ENCODE data around the gene ATP1A3. TPM values are rescaled to one million over a fixed set of nuclear protein-coding genes. Genes with fewer than 3 reads are reported as not detected.

The ATP1A3 gene
- total RNA-seq, 4 donors from 2014 or later, result not detected

- 25 to 41% methylated on average over 9 to 15 of the region's 15 CpGs for WGBS, 2 donors
- TF ChIP-seq POLR2A (IDR thresholded peaks at IDR 0.05) (no peak), CTCF (IDR thresholded peaks at IDR 0.05) (no peak)
- intact Hi-C loops (cut with DNase I; ENCODE audit: low total_unique reads), result no loop called here
- no peak for DNase-seq (ENCODE audit: low spot score in 2 of 2)
- H3K4me3 ChIP-seq (ENCODE audit: low read depth, poor library complexity, severe bottlenecking), result no peak overlapping the region
Observed at GRCh38 chr19:41991025-41991424, 3.0 kb downstream of the ATP1A3 start.

- WGBS, 2 donors, result 68 to 94% methylated on average over 2 of the region's 2 CpGs
- intact Hi-C loops (cut with DNase I; ENCODE audit: low total_unique reads), result no loop called here
- H3K4me3 ChIP-seq (ENCODE audit: low read depth, poor library complexity, severe bottlenecking), result no peak overlapping the region
- TF ChIP-seq POLR2A (IDR thresholded peaks at IDR 0.05) (no peak), CTCF (IDR thresholded peaks at IDR 0.05) (no peak)
- DNase-seq (ENCODE audit: low spot score in 2 of 2), result no peak
Observed at GRCh38 chr19:41990615-41991014, 3.4 kb downstream of the ATP1A3 start.

GRCh38 chr19:41990028-41990427, 4.0 kb downstream of the ATP1A3 start:
- 88 to 89% methylated on average over 4 of the region's 4 CpGs for whole genome bisulfite sequencing, 2 donors
- no peak for TF ChIP-seq CTCF (IDR thresholded peaks at IDR 0.05)
- no peak for TF ChIP-seq POLR2A (IDR thresholded peaks at IDR 0.05)
- intact Hi-C loops (cut with DNase I; ENCODE audit: low total_unique reads), result no loop called here
- no peak overlapping the region for H3K4me3 ChIP-seq (ENCODE audit: low read depth, poor library complexity, severe bottlenecking)
- DNase-seq (ENCODE audit: low spot score in 2 of 2), result no peak

GRCh38 chr19:41988947-41989346, 5.1 kb downstream of the ATP1A3 start:
- TF ChIP-seq POLR2A (IDR thresholded peaks at IDR 0.05), result no peak
- TF ChIP-seq CTCF (IDR thresholded peaks at IDR 0.05), result no peak
- 79 to 84% methylated on average over 9 of the region's 9 CpGs for WGBS, 2 donors
- no peak overlapping the region for H3K4me3 ChIP-seq (ENCODE audit: low read depth, poor library complexity, severe bottlenecking)
- intact Hi-C loops (cut with DNase I; ENCODE audit: low total_unique reads), result no loop called here
- no peak for DNase-seq (ENCODE audit: low spot score in 2 of 2)

- TF ChIP-seq POLR2A (IDR thresholded peaks at IDR 0.05), result no peak
- TF ChIP-seq CTCF (IDR thresholded peaks at IDR 0.05), result no peak
- DNase-seq (ENCODE audit: low spot score in 2 of 2), result no peak
- H3K4me3 ChIP-seq (ENCODE audit: low read depth, poor library complexity, severe bottlenecking), result no peak overlapping the region
- 90 to 91% methylated on average over 10 of the region's 10 CpGs for WGBS, 2 donors
- intact Hi-C loops (cut with DNase I; ENCODE audit: low total_unique reads), result no loop called here
Observed at GRCh38 chr19:41987141-41987860, 6.7 kb downstream of the ATP1A3 start.

- no peak overlapping the region for H3K4me3 ChIP-seq (ENCODE audit: low read depth, poor library complexity, severe bottlenecking)
- TF ChIP-seq POLR2A (IDR thresholded peaks at IDR 0.05), result no peak
- TF ChIP-seq CTCF (IDR thresholded peaks at IDR 0.05), result no peak
Observed at GRCh38 chr19:41984961-41985360, 9.1 kb downstream of the ATP1A3 start.

More at GRCh38 chr19:41984961-41985360, 9.1 kb downstream of the ATP1A3 start:
- DNase-seq (ENCODE audit: low spot score in 2 of 2), result no peak
- intact Hi-C loops (cut with DNase I; ENCODE audit: low total_unique reads), result no loop called here
- 83 to 84% methylated on average over 17 of the region's 17 CpGs for WGBS, 2 donors

Data from lower leg skin (tissue), 4 donors.